ENCODE results near the gene SETD6. TPM values are rescaled to one million over a fixed set of nuclear protein-coding genes. Genes with fewer than 3 reads are reported as not detected.

SETD6 gene
- total RNA-seq, 1 experiment from 2014 or later = 41.1 TPM

GRCh38 chr16:58488531-58488930, 26.8 kb upstream of the SETD6 start:
- ChIA-PET CTCF (interaction anchor here (1.3 to 5.1 kb wide), 17 partner anchors 12 to 464 kb away, joined by 3 to 122 read pairs (median 8); partner anchors contain the start of gene NDRG4), POLR2A (interaction anchor here (1.4 to 1.6 kb wide), 2 partner anchors 12 to 149 kb away, joined by 3 to 4 read pairs; partner anchors contain the start of gene NDRG4)
- Mint-ChIP-seq H3K4me1 (peaks cover 7% of the 10 kb centered on the region), H3K9me3 (no peaks in the 10 kb centered on the region), H3K36me3 (no peaks in the 10 kb centered on the region), H3K4me3 (no peak overlapping the region), H3K27ac (no peak overlapping the region), H3K27me3 (ENCODE audit: low read depth) (peaks cover 7% of the 10 kb centered on the region)
- ATAC-seq (no peak), DNase-seq (ENCODE audit: low spot score) (no peak)
- TF ChIP-seq CREM (CRISPR knock-in tag; IDR thresholded peaks at IDR 0.05) (no peak), AFF4 (CRISPR knock-in tag; IDR thresholded peaks at IDR 0.05; ENCODE audit: borderline replicate concordance) (no peak), E2F1 (CRISPR knock-in tag; IDR thresholded peaks at IDR 0.05) (no peak), NFE2L1 (CRISPR knock-in tag; IDR thresholded peaks at IDR 0.05) (no peak), AR (CRISPR knock-in tag; IDR thresholded peaks at IDR 0.05) (no peak)

GRCh38 chr16:58490065-58490464, 25.3 kb upstream of the SETD6 start:
- DNase-seq (ENCODE audit: low spot score) (no peak), ATAC-seq (no peak)
- POLR2A ChIA-PET = no interaction called here
- peaks cover 7% of the 10 kb centered on the region for H3K4me1 Mint-ChIP-seq
- no peaks in the 10 kb centered on the region for H3K9me3 Mint-ChIP-seq
- no peak overlapping the region for H3K27ac Mint-ChIP-seq
- CTCF ChIA-PET = interaction anchor here (3.3 to 5.1 kb wide), 3 partner anchors 150 to 190 kb away, joined by 18 to 122 read pairs (median 101); no protein-coding TSS in a partner anchor
- peaks cover 10% of the 10 kb centered on the region for H3K27me3 Mint-ChIP-seq (ENCODE audit: low read depth)
- no peak overlapping the region for H3K4me3 Mint-ChIP-seq
- no peaks in the 10 kb centered on the region for H3K36me3 Mint-ChIP-seq
- TF ChIP-seq GTF2I (CRISPR knock-in tag; conservative IDR thresholded peaks at IDR 0.05) (no peak), ATF2 (CRISPR knock-in tag; IDR thresholded peaks at IDR 0.05; ENCODE audit: borderline replicate concordance, low read depth) (no peak), TEAD4 (CRISPR knock-in tag; IDR thresholded peaks at IDR 0.05) (no peak), CREM (CRISPR knock-in tag; IDR thresholded peaks at IDR 0.05) (no peak), ETV6 (CRISPR knock-in tag; IDR thresholded peaks at IDR 0.05) (no peak), ESRRA (CRISPR knock-in tag; IDR thresholded peaks at IDR 0.05; ENCODE audit: borderline replicate concordance) (no peak), ZNF232 (CRISPR knock-in tag; IDR thresholded peaks at IDR 0.05) (no peak), CTCF (IDR thresholded peaks at IDR 0.05) (no peak), NR2C2 (CRISPR knock-in tag; IDR thresholded peaks at IDR 0.05) (no peak), FOXP4 (CRISPR knock-in tag; IDR thresholded peaks at IDR 0.05) (no peak), SOX15 (CRISPR knock-in tag; IDR thresholded peaks at IDR 0.05) (no peak), USF1 (CRISPR knock-in tag; IDR thresholded peaks at IDR 0.05) (no peak)

Data from WTC11 (cell line).